OCI-LY7 (cell line): ENCODE measurements around the gene PLA2G4D.

Experiments
- CTCF ChIP-seq: fragments of 200-600 bp; sonication (generic); conservative IDR thresholded peaks from 2 replicates; pipeline ENCODE4 v1.5.1; 2014; ENCODE audit warnings: mild to moderate bottlenecking, antibody characterized with exemption, low read length, moderate library complexity, mixed read lengths
- EZH2phosphoT487 ChIP-seq: fragments of 200-600 bp; sonication (generic); IDR thresholded peaks from 2 replicates; pipeline ENCODE4 v1.6.1; 2018; ENCODE audit warnings: low read depth, borderline replicate concordance, mild to moderate bottlenecking, mixed run types, antibody characterized with exemption, low read length, moderate library complexity, mixed read lengths

- TF ChIP-seq CTCF (no peak), EZH2phosphoT487 (no peak)
Observed at GRCh38 chr15:42078903-42079302, 15.5 kb downstream of the PLA2G4D start.
